GM19240 (cell line): Measurements from ENCODE around the gene UTP4.

Source experiments
- DNase-seq: peaks from one replicate; pipeline ENCODE4 v3.0.0; 2011; ENCODE audit warnings: low spot score; ENCODE audit not compliant: insufficient read length

UTP4 gene

GRCh38 chr16:69209735-69210134 is 77.3 kb downstream of the UTP4 start:
- no peak for DNase-seq

GRCh38 chr16:69217433-69217832 is 85.0 kb downstream of the UTP4 start:
- no peak for DNase-seq
